HCT116 (cell line): ENCODE measurements around the gene NHSL2. TPM values are rescaled to one million over a fixed set of nuclear protein-coding genes. Genes with fewer than 3 reads are reported as not detected.

Experiments used
- ATAC-seq: fragments of 200-7000 bp; cut with Tn5 transposase; 2 replicates; pipeline ENCODE4 v1.9.1; 2020; ENCODE audit warnings: mild to moderate bottlenecking, moderate library complexity
- BruUV-seq: library from RNA; stranded (reverse); fragments of 400-500 nt; replicated peaks from 2 replicates; lab custom pipeline; 2021; lab: Mats Ljungman, UMichigan
- CTCF ChIA-PET: fragments of 300-600 bp; sonication (Branson Sonifier 250); formaldehyde crosslinking; loops from one replicate; lab custom pipeline; 2021; ENCODE audit warnings: antibody characterized with exemption; lab: Charles Lee
- POLR2A ChIA-PET: fragments of 300-600, 350-600 bp; sonication (Branson Sonifier 250); formaldehyde crosslinking; loops from one replicate; lab custom pipeline; 2021; ENCODE audit warnings: antibody characterized with exemption; lab: Charles Lee
- RAD21 ChIA-PET, 2 experiments: fragments of 300-600 bp; sonication (Branson Sonifier 250); formaldehyde crosslinking; loops; one replicate each; lab custom pipeline; 2023; ENCODE audit warnings: low total read pairs in 2 of 2; ENCODE audit not compliant: uncharacterized antibody in 2 of 2, unreplicated experiment in 2 of 2, low non-redundant PET in 1 of 2; lab: Charles Lee
- DNase-seq: peaks from one replicate; pipeline ENCODE4 v3.0.0-alpha.2; 2010; ENCODE audit warnings: low read depth, low spot score
- H2AFZ ChIP-seq: fragments of 200-600 bp; shearing (Covaris generic), sonication (generic); 2 replicates; pipeline ENCODE4 v1.6.1; 2017; ENCODE audit warnings: low read depth, mixed run types, mixed read lengths, antibody characterized with exemption, low read length; ENCODE audit not compliant: poor library complexity, severe bottlenecking
- H3K27ac ChIP-seq: 2 replicates; pipeline ENCODE4 v1.5.1; 2012; ENCODE audit warnings: low read depth, low read length
- H3K27me3 ChIP-seq: fragments of 200-600 bp; sonication (generic); 2 replicates; pipeline ENCODE4 v1.6.1; 2016; ENCODE audit warnings: mixed run types, low read length, mixed read lengths; ENCODE audit not compliant: insufficient read depth
- H3K36me3 ChIP-seq, 2 experiments: fragments of 200-500 bp in 1 of 2; fragments of 200-600 bp in 1 of 2; sonication (Bioruptor generic) in 1 of 2; sonication (generic) in 1 of 2; 2 replicates each; pipeline versions ENCODE4 v1.5.1 to v1.6.1; 2014 to 2016; ENCODE audit warnings: low read length in 2 of 2, inconsistent platforms in 1 of 2, mixed read lengths in 1 of 2, mixed run types in 1 of 2; ENCODE audit not compliant: insufficient read depth in 2 of 2, control insufficient read depth in 1 of 2
- H3K4me1 ChIP-seq, 2 experiments: fragments of 200-600 bp in 1 of 2; sonication (generic) in 1 of 2; 2 replicates each; pipeline versions ENCODE4 v1.5.1 to v1.6.1; 2012 to 2017; ENCODE audit warnings: low read length in 2 of 2, inconsistent platforms in 1 of 2, mild to moderate bottlenecking in 1 of 2, mixed read lengths in 1 of 2, mixed run types in 1 of 2, moderate library complexity in 1 of 2; ENCODE audit not compliant: insufficient read depth in 2 of 2, control insufficient read depth in 1 of 2
- H3K4me2 ChIP-seq: fragments of 200-600 bp; sonication (generic); 2 replicates; pipeline ENCODE4 v1.6.1; 2017; ENCODE audit warnings: mixed run types, low read length, mixed read lengths
- H3K4me3 ChIP-seq, 2 experiments: fragments of 200-600 bp in 1 of 2; sonication (generic) in 1 of 2; replicated peaks in 1 of 2; 2 replicates each; pipeline ENCODE4 v1.5.1; 2011 to 2016; ENCODE audit warnings: low read length in 2 of 2, control low read depth in 1 of 2, low read depth in 1 of 2, mild to moderate bottlenecking in 1 of 2, mixed read lengths in 1 of 2, mixed run types in 1 of 2
- H3K79me2 ChIP-seq: fragments of 200-600 bp; sonication (generic); 2 replicates; pipeline ENCODE4 v1.6.1; 2017; ENCODE audit warnings: mild to moderate bottlenecking, mixed run types, low read length, moderate library complexity, mixed read lengths; ENCODE audit not compliant: insufficient read depth
- H3K9ac ChIP-seq: fragments of 200-600 bp; sonication (generic); 2 replicates; pipeline ENCODE4 v1.6.1; 2016; ENCODE audit warnings: low read length, mixed read lengths
- H3K9me2 ChIP-seq: fragments of 200-600 bp; sonication (generic), shearing (Covaris generic); 2 replicates; pipeline ENCODE4 v1.6.1; 2017; ENCODE audit warnings: mixed run types, mild to moderate bottlenecking, moderate library complexity; ENCODE audit not compliant: insufficient read depth
- H3K9me3 ChIP-seq, 2 experiments: fragments of 200-500 bp in 1 of 2; fragments of 200-600 bp in 1 of 2; sonication (Bioruptor generic) in 1 of 2; sonication (generic) in 1 of 2; 2 replicates each; pipeline ENCODE4 v1.6.1; 2014 to 2017; ENCODE audit warnings: low read length in 2 of 2, mixed read lengths in 2 of 2, inconsistent platforms in 1 of 2, low read depth in 1 of 2, mild to moderate bottlenecking in 1 of 2, mixed run types in 1 of 2, moderate library complexity in 1 of 2; ENCODE audit not compliant: control insufficient read depth in 1 of 2, insufficient read depth in 1 of 2
- H4K20me1 ChIP-seq: fragments of 200-600 bp; sonication (generic), shearing (Covaris generic); 2 replicates; pipeline ENCODE4 v1.6.1; 2017; ENCODE audit warnings: mixed run types, mild to moderate bottlenecking, moderate library complexity; ENCODE audit not compliant: insufficient read depth
- ATF3 ChIP-seq: IDR thresholded peaks from 2 replicates; pipeline ENCODE4 v1.6.1; 2012
- CTCF ChIP-seq, 3 experiments: fragments of 200-600 bp in 1 of 3; sonication (generic) in 1 of 3; IDR thresholded peaks in 2 of 3; conservative IDR thresholded peaks in 1 of 3; 2 replicates each; pipeline ENCODE4 v1.5.1; 2012 to 2017; ENCODE audit warnings: low read depth in 2 of 3, low read length in 2 of 3, antibody characterized with exemption in 1 of 3, borderline replicate concordance in 1 of 3, control low read depth in 1 of 3, mild to moderate bottlenecking in 1 of 3, mixed read lengths in 1 of 3, mixed run types in 1 of 3, moderate library complexity in 1 of 3; ENCODE audit not compliant: insufficient read depth in 1 of 3
- EGR1 ChIP-seq: IDR thresholded peaks from 2 replicates; pipeline ENCODE4 v1.6.1; 2012; ENCODE audit warnings: low read depth
- ELF1 ChIP-seq: IDR thresholded peaks from 2 replicates; pipeline ENCODE4 v1.6.1; 2012; ENCODE audit warnings: low read depth, borderline replicate concordance
- EZH2 ChIP-seq: fragments of 200-600 bp; sonication (generic); IDR thresholded peaks from 2 replicates; pipeline ENCODE4 v1.6.1; 2017; ENCODE audit warnings: antibody characterized with exemption, mixed run types
- JUND ChIP-seq: IDR thresholded peaks from 2 replicates; pipeline ENCODE4 v1.6.1; 2012
- SIN3A ChIP-seq: IDR thresholded peaks from 2 replicates; pipeline ENCODE4 v1.6.1; 2012; ENCODE audit warnings: low read depth
- SRF ChIP-seq: IDR thresholded peaks from 2 replicates; pipeline ENCODE4 v1.6.1; 2012; ENCODE audit warnings: low read depth
- TCF7L2 ChIP-seq: IDR thresholded peaks from 2 replicates; pipeline ENCODE4 v1.7.0; 2011; ENCODE audit warnings: borderline replicate concordance, inconsistent platforms; ENCODE audit not compliant: insufficient read depth, insufficient read length; ENCODE audit errors: extremely low read depth
- YY1 ChIP-seq: IDR thresholded peaks from 2 replicates; pipeline ENCODE4 v1.6.1; 2011; ENCODE audit warnings: low read length, low read depth, moderate library complexity, mild to moderate bottlenecking; ENCODE audit not compliant: insufficient replicate concordance; ENCODE audit errors: extremely low read depth
- ZNF274 ChIP-seq: fragments of 200-500 bp; sonication (Bioruptor generic); IDR thresholded peaks from 2 replicates; pipeline ENCODE4 v1.6.1; 2014; ENCODE audit warnings: mild to moderate bottlenecking, low read depth, low read length, inconsistent platforms
- intact Hi-C: fragments of 100-400 bp; cut with micrococcal nuclease; formaldehyde crosslinking; loops from 2 replicates; pipeline ENCODE4 v1.10.0; 2022
- total RNA-seq: library from RNA; stranded (reverse); gene quantifications from one replicate; pipeline ENCODE4 v1.2.1, GENCODE V29; 2021; ENCODE audit not compliant: unreplicated experiment

The NHSL2 gene
- total RNA-seq, 1 experiment from 2014 or later = 0.22 TPM

- Histone ChIP-seq H3K9me3 (no peaks in the 10 kb centered on the region), H3K36me3 (no peaks in the 10 kb centered on the region), H3K4me3 (no peak overlapping the region), H3K4me1 (no peaks in the 10 kb centered on the region)
- CTCF ChIA-PET = no interaction called here
- intact Hi-C loops = no loop called here
- no peak for DNase-seq
- TF ChIP-seq ATF3 (no peak), EGR1 (no peak)
- TF ChIP-seq, all 23 proteins: peak for 0
- Histone ChIP-seq H3K4me2 (no peak overlapping the region), H3K9me2 (no peaks in the 10 kb centered on the region), H3K9ac (no peak overlapping the region), H2AFZ (no peak overlapping the region), H3K27ac (no peak overlapping the region), H3K27me3 (no peaks in the 10 kb centered on the region), H3K79me2 (no peaks in the 10 kb centered on the region), H4K20me1 (no peaks in the 10 kb centered on the region)
- ATAC-seq = no peak
- RAD21 ChIA-PET = no interaction called here
- BruUV-seq = no TSS peak
- POLR2A ChIA-PET = no interaction called here
Measured at GRCh38 chrX:72142094-72142793, 231.6 kb downstream of the NHSL2 start.

GRCh38 chrX:72142794-72143608 is 232.4 kb downstream of the NHSL2 start:
- Histone ChIP-seq H3K9me3 (no peaks in the 10 kb centered on the region), H3K4me3 (no peak overlapping the region), H4K20me1 (no peaks in the 10 kb centered on the region), H3K27me3 (no peaks in the 10 kb centered on the region), H3K79me2 (no peaks in the 10 kb centered on the region), H3K4me1 (no peaks in the 10 kb centered on the region), H3K36me3 (no peaks in the 10 kb centered on the region), H3K27ac (no peak overlapping the region), H3K4me2 (no peak overlapping the region), H3K9ac (no peak overlapping the region), H2AFZ (no peak overlapping the region), H3K9me2 (no peaks in the 10 kb centered on the region)
- ATAC-seq = no peak
- no peak for DNase-seq
- CTCF ChIA-PET = no interaction called here
- intact Hi-C loops = no loop called here
- no peak for TF ChIP-seq CTCF (IDR thresholded peaks at IDR 0.05 in 2 of 3, conservative IDR thresholded peaks at IDR 0.05 in 1 of 3; ENCODE audit: borderline replicate concordance in 1 of 3, insufficient read depth in 1 of 3, low read depth in 2 of 3, low read length in 2 of 3)
- TF ChIP-seq SIN3A = no peak
- TF ChIP-seq TCF7L2 = no peak
- no peak for TF ChIP-seq SRF
- TF ChIP-seq ATF3 = no peak
- TF ChIP-seq ZNF274 = no peak
- TF ChIP-seq YY1 = no peak
- no peak for TF ChIP-seq ELF1
- no peak for TF ChIP-seq JUND
- no peak for TF ChIP-seq EZH2
- BruUV-seq = no TSS peak
- POLR2A ChIA-PET = no interaction called here
- RAD21 ChIA-PET = no interaction called here
